HPDE6-E6E7 (cell line): ENCODE results near the gene CALML6.

ENCODE experiments used
- DNase-seq: peaks from one replicate; pipeline ENCODE4 v3.0.0; 2011; ENCODE audit warnings: missing footprints; ENCODE audit errors: extremely low spot score

The CALML6 gene

GRCh38 chr1:1942753-1943656, 27.9 kb downstream of the CALML6 start:
- DNase-seq: no peak

GRCh38 chr1:1943834-1944570, 28.9 kb downstream of the CALML6 start:
- DNase-seq: no peak

- no peak for DNase-seq
These were observed 30.8 kb downstream of the CALML6 start for GRCh38 chr1:1945782-1946393.

GRCh38 chr1:1946540-1946939, 31.5 kb downstream of the CALML6 start:
- no peak for DNase-seq

GRCh38 chr1:1947493-1947892, 32.4 kb downstream of the CALML6 start:
- no peak for DNase-seq

DNA sequence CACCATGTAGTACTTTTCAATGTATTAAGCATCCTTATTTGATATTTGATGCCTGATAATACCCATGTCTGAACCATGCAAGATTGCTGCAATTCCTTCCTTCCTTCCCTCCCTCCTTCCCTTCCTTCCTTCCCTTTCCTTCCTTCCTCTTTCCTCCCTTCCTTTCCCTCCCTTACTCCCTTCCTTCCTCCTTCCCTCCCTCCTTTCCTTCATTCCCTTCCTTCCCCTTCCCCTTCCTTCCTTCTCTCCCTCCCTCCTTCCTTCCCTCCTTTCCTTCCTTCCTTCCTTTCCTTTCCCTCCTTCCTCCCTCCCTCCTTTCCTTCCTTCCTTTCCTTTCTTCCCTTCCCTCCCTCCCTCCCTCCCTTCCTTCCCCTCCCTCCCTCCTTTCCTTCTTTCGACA, 33.7 kb downstream of the CALML6 start:
- DNase-seq: no peak

GRCh38 chr1:1950940-1951339, 35.9 kb downstream of the CALML6 start:
- DNase-seq: no peak

- no peak for DNase-seq
These were observed 39.0 kb downstream of the CALML6 start for GRCh38 chr1:1954015-1954414.

- DNase-seq: no peak
These were observed 39.9 kb downstream of the CALML6 start for GRCh38 chr1:1954831-1955441.

DNA sequence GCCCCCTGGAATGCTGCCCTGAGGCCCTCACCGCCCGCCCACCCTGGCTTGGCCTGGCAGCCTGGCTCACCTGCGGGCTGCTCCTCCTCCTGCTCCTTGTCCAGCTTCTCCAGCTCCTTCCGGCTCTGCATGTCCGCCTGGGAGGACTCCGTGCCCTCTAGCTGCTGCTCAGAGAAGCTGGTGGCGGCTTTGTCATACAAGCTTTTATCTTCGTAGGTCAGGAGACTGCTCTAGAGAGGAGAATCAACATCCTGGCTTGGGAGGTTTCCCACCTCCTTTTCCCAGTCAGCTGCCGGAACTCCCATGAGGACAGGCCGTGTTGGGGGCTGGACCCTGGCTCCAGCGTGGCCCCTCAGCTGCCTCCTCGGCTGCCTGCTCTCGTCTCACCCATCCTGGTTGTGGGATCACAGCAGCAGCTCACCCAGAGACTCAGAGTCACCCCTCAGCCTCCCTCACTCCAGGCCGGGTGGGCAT, 40.6 kb downstream of the CALML6 start:
- DNase-seq: no peak

GRCh38 chr1:1956101-1956500, 41.0 kb downstream of the CALML6 start:
- DNase-seq: no peak

- no peak for DNase-seq
These were observed 41.8 kb downstream of the CALML6 start for GRCh38 chr1:1956586-1957532.

- DNase-seq: no peak
These were observed 42.5 kb downstream of the CALML6 start for GRCh38 chr1:1957533-1957961.

GRCh38 chr1:1958071-1958541, 43.0 kb downstream of the CALML6 start:
- DNase-seq: peak; percentile 49

GRCh38 chr1:1959459-1959839, 44.4 kb downstream of the CALML6 start:
- no peak for DNase-seq

GRCh38 chr1:1959840-1960479, 44.9 kb downstream of the CALML6 start:
- DNase-seq: peak; percentile 90

DNA sequence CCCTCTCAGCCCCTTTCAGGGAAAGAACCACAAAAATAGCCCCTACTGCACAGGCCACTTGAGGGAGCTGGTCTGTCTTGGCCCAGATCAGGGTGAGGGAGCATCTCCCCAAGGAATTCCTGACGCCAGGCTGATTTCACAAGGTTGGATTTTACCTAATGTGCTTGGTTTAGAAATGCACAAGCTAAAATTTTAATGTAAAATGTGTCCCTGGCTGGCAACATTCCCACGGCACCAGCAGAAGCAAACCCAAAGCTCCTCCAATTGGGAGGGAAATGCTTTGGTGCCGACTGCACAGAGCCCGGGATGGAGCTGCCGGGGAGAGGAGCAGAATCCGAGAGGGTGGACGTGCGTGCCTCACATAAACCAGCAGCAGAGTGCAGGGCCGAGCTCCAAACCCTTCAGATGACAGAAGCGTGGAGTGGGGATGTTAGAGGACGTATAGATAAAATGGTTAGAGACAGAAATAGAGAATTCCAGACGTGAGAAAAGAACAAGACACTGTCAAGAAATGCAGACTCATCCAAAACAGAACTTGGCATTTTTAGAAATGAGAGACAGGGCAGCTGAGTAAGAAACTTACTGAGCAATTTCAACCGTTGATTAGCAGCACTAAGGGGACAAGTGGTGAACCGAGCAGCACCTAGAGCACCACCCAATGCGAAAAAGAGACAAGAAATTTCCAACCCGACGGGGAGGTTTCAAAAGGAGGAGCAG, 45.6 kb downstream of the CALML6 start:
- DNase-seq: no peak

- DNase-seq: no peak
These were observed 47.7 kb downstream of the CALML6 start for GRCh38 chr1:1962752-1963151.

GRCh38 chr1:1963570-1963969, 48.5 kb downstream of the CALML6 start:
- no peak for DNase-seq

DNA sequence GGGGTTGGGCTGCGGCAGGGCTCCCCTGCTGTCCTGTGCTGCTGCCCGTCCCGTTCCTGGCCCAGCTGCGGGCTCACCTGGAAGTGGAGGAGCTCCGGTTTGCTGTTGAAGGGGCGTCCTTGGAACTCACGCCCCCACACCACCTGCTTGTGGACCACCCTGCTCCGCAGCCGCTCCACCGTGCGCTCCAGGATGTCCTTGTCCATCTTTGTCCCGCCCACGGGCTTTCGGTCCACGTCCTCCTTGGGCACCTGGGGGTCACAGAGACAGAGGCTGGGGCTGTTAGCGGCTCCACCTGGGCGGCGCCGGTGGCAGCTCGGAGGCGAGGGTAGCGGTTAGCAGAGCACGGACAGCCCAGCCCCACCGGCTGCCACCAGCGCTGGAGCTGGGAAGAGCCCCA, 49.8 kb downstream of the CALML6 start:
- DNase-seq: no peak
